CD4-positive, alpha-beta T cell treated with Interleukin-2 at 100 ng/mL for 4 hours (primary cell): ENCODE data around the gene RASEF.

Experiments
- DNase-seq: peaks from one replicate; pipeline ENCODE4 v3.0.0-alpha.2; 2020; ENCODE audit warnings: low spot score

Gene RASEF

GRCh38 chr9:83056174-83056573 lies 6.8 kb downstream of the RASEF start:
- no peak for DNase-seq

GRCh38 chr9:83047839-83048775 lies 14.8 kb downstream of the RASEF start:
- no peak for DNase-seq

- DNase-seq = no peak
Observed at GRCh38 chr9:83043597-83043996, 19.3 kb downstream of the RASEF start.

GRCh38 chr9:83041771-83042170 lies 21.2 kb downstream of the RASEF start:
- DNase-seq = no peak

GRCh38 chr9:83039303-83039702 lies 23.6 kb downstream of the RASEF start:
- no peak for DNase-seq

- no peak for DNase-seq
Observed at GRCh38 chr9:83036043-83036442, 26.9 kb downstream of the RASEF start.

GRCh38 chr9:83035143-83035542 lies 27.8 kb downstream of the RASEF start:
- DNase-seq = no peak

- no peak for DNase-seq
Observed at GRCh38 chr9:83034587-83034986, 28.4 kb downstream of the RASEF start.

- no peak for DNase-seq
Observed at GRCh38 chr9:83034026-83034425, 28.9 kb downstream of the RASEF start.

GRCh38 chr9:83032065-83032625 lies 30.8 kb downstream of the RASEF start:
- DNase-seq = no peak

- DNase-seq = no peak
Observed at GRCh38 chr9:83030391-83031107, 32.4 kb downstream of the RASEF start.

GRCh38 chr9:83029531-83030137 lies 33.3 kb downstream of the RASEF start:
- DNase-seq = no peak

GRCh38 chr9:83027153-83027891 lies 35.6 kb downstream of the RASEF start:
- no peak for DNase-seq

- no peak for DNase-seq
Observed at GRCh38 chr9:83024506-83025125, 38.3 kb downstream of the RASEF start.

- no peak for DNase-seq
Observed at GRCh38 chr9:83023151-83023550, 39.8 kb downstream of the RASEF start.

GRCh38 chr9:83020864-83021263 lies 42.1 kb downstream of the RASEF start:
- no peak for DNase-seq

- no peak for DNase-seq
Observed at GRCh38 chr9:83020327-83020726, 42.6 kb downstream of the RASEF start.

GRCh38 chr9:83019246-83019645 lies 43.7 kb downstream of the RASEF start:
- DNase-seq = no peak

GRCh38 chr9:83015897-83016296 lies 47.0 kb downstream of the RASEF start:
- DNase-seq = no peak

GRCh38 chr9:83013867-83014605 lies 48.9 kb downstream of the RASEF start:
- DNase-seq = no peak
